ENCODE data around the gene CAMK2G. TPM values are rescaled to one million over a fixed set of nuclear protein-coding genes. Genes with fewer than 3 reads are reported as not detected.
"Not testable (repeated sequence)": the region's sequence is repeated elsewhere in the genome, so short reads cannot be mapped to it uniquely, and the experiment has no call there.

CAMK2G gene
- total RNA-seq, 2 experiments from 2014 or later: 34.4 to 38.4 TPM

DNA sequence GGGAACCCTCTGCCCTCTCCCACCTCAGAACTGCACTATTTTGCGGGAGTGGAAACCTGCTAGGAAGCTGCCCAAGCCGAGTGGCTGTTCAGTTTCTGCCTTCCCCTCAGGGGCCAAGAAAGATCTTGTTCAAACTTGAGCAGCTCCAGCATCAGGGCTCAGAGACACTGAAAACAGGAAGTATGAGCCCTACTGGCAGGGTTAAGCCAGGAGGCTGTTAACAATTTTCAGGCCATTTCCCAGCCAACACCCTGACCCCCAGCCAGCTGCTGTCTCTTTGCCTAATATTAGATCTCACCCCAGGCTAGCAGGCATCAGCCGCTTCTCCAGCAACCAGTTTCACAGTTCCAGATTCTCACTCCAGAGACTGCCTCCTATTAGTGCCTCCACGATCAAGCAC is 45.7 kb upstream of the CAMK2G start:
- peak; percentile 30 for ATAC-seq (ENCODE audit: poor library complexity)
- intact Hi-C loops (cut with DNase I, micrococcal nuclease): loop anchor here in 1 of 2 experiments (5.0 kb wide), 1 partner anchor 37 kb away; no protein-coding TSS in a partner anchor

GRCh38 chr10:73919481-73919880 is 45.1 kb upstream of the CAMK2G start:
- H3K27me3 ChIP-seq (ENCODE audit: control insufficient read depth in 1 of 2, insufficient read depth in 2 of 2, low read length in 2 of 2); H3K36me3 ChIP-seq (ENCODE audit: insufficient read depth, low read length); H3K27ac ChIP-seq (ENCODE audit: low read depth in 1 of 2, low read length in 2 of 2); H3K4me3 Mint-ChIP-seq; H3K36me3 Mint-ChIP-seq (ENCODE audit: low read depth); H3K4me3 ChIP-seq (ENCODE audit: low read length); DNase-seq; ATAC-seq (ENCODE audit: poor library complexity); intact Hi-C loops (cut with DNase I, micrococcal nuclease); H3K27ac Mint-ChIP-seq; H3K9me3 Mint-ChIP-seq: not testable (repeated sequence)
- peaks cover 37% of the 10 kb centered on the region for H3K4me1 ChIP-seq (ENCODE audit: insufficient read depth, low read length)
- H3K9me3 ChIP-seq (ENCODE audit: control insufficient read depth in 1 of 2, insufficient read depth in 1 of 2, low read length in 2 of 2): peaks cover 0 to 14% of the 10 kb centered on the region in 2 experiments
- ChIA-PET CTCF (interaction anchor here (1.1 to 2.6 kb wide), 3 partner anchors 8 to 40 kb away, joined by 3 to 10 read pairs (median 4); no protein-coding TSS in a partner anchor), POLR2A (interaction anchor here (0.9 to 1.6 kb wide), 3 partner anchors 8 to 38 kb away, joined by 3 to 8 read pairs (median 4); partner anchors contain the start of gene PLAU)
- Mint-ChIP-seq H3K27me3 (peaks cover 32% of the 10 kb centered on the region), H3K4me1 (ENCODE audit: low read depth) (peaks cover 28% of the 10 kb centered on the region)

More for the DNA sequence above, 45.7 kb upstream of the CAMK2G start:
- H3K36me3 ChIP-seq (ENCODE audit: insufficient read depth, low read length): no peaks in the 10 kb centered on the region
- ChIA-PET POLR2A (interaction anchor here (0.6 to 1.6 kb wide), 4 partner anchors 9 to 64 kb away, joined by 3 to 8 read pairs (median 4); partner anchors contain the start of gene PLAU), CTCF (interaction anchor here (0.6 to 2.6 kb wide), 3 partner anchors 9 to 155 kb away, joined by 3 to 10 read pairs (median 4); no protein-coding TSS in a partner anchor)
- Mint-ChIP-seq H3K27ac (no peak overlapping the region), H3K9me3 (no peaks in the 10 kb centered on the region), H3K27me3 (peaks cover 32% of the 10 kb centered on the region), H3K4me1 (ENCODE audit: low read depth) (peaks cover 28% of the 10 kb centered on the region), H3K36me3 (ENCODE audit: low read depth) (no peaks in the 10 kb centered on the region), H3K4me3 (peak overlapping the region; percentile 64)
- peak in 3 of 14 experiments; percentile 17 to 39 (median 33) for DNase-seq
- H3K4me3 ChIP-seq (ENCODE audit: low read length): no peak overlapping the region
- H3K9me3 ChIP-seq (ENCODE audit: control insufficient read depth in 1 of 2, insufficient read depth in 1 of 2, low read length in 2 of 2): peaks cover 0 to 14% of the 10 kb centered on the region in 2 experiments
- peaks cover 0 to 9% of the 10 kb centered on the region in 2 experiments for H3K27me3 ChIP-seq (ENCODE audit: control insufficient read depth in 1 of 2, insufficient read depth in 2 of 2, low read length in 2 of 2)
- TF ChIP-seq, protein P1, sequence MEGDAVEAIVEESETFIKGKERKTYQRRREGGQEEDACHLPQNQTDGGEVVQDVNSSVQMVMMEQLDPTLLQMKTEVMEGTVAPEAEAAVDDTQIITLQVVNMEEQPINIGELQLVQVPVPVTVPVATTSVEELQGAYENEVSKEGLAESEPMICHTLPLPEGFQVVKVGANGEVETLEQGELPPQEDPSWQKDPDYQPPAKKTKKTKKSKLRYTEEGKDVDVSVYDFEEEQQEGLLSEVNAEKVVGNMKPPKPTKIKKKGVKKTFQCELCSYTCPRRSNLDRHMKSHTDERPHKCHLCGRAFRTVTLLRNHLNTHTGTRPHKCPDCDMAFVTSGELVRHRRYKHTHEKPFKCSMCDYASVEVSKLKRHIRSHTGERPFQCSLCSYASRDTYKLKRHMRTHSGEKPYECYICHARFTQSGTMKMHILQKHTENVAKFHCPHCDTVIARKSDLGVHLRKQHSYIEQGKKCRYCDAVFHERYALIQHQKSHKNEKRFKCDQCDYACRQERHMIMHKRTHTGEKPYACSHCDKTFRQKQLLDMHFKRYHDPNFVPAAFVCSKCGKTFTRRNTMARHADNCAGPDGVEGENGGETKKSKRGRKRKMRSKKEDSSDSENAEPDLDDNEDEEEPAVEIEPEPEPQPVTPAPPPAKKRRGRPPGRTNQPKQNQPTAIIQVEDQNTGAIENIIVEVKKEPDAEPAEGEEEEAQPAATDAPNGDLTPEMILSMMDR (IDR thresholded peaks at IDR 0.05): no peak
- peaks cover 37% of the 10 kb centered on the region for H3K4me1 ChIP-seq (ENCODE audit: insufficient read depth, low read length)
- H3K27ac ChIP-seq (ENCODE audit: low read depth in 1 of 2, low read length in 2 of 2): no peak overlapping the region

GRCh38 chr10:73917566-73918305 is 43.4 kb upstream of the CAMK2G start:
- H3K4me1 Mint-ChIP-seq (ENCODE audit: low read depth): peaks cover 25% of the 10 kb centered on the region
- no peak overlapping the region for H3K27ac ChIP-seq (ENCODE audit: low read depth in 1 of 2, low read length in 2 of 2)
- peaks cover 32% of the 10 kb centered on the region for H3K4me1 ChIP-seq (ENCODE audit: insufficient read depth, low read length)
- intact Hi-C loops (cut with DNase I, micrococcal nuclease): no loop called here
- ChIA-PET POLR2A (no interaction called here), CTCF (interaction anchor here (0.6 to 1.7 kb wide), 3 partner anchors 31 to 137 kb away, joined by 3 to 4 read pairs (median 3); no protein-coding TSS in a partner anchor)
- H3K4me3 ChIP-seq (ENCODE audit: low read length): no peak overlapping the region
- ATAC-seq (ENCODE audit: poor library complexity) (no peak), DNase-seq (no peak)
- H3K27ac Mint-ChIP-seq: no peak overlapping the region
- H3K9me3 Mint-ChIP-seq: no peaks in the 10 kb centered on the region
- TF ChIP-seq, protein P1 (IDR thresholded peaks at IDR 0.05): no peak
- H3K27me3 ChIP-seq (ENCODE audit: control insufficient read depth in 1 of 2, insufficient read depth in 2 of 2, low read length in 2 of 2): peaks cover 7 to 15% of the 10 kb centered on the region in 2 experiments
- no peaks in the 10 kb centered on the region for H3K36me3 Mint-ChIP-seq (ENCODE audit: low read depth)
- no peaks in the 10 kb centered on the region for H3K36me3 ChIP-seq (ENCODE audit: insufficient read depth, low read length)
- H3K27me3 Mint-ChIP-seq: peaks cover 37% of the 10 kb centered on the region
- H3K9me3 ChIP-seq (ENCODE audit: control insufficient read depth in 1 of 2, insufficient read depth in 1 of 2, low read length in 2 of 2): peaks cover 0 to 14% of the 10 kb centered on the region in 2 experiments
- no peak overlapping the region for H3K4me3 Mint-ChIP-seq

All from CD4-positive, alpha-beta T cell (primary cell).